HFF-Myc (cell line): Measurements from ENCODE around the gene EEA1.

Experiments used
- DNase-seq: peaks from one replicate; pipeline ENCODE4 v3.0.0-alpha.2; 2011; ENCODE audit warnings: low read depth; ENCODE audit errors: extremely low read depth
- H3K4me3 ChIP-seq: replicated peaks from 2 replicates; pipeline ENCODE4 v1.5.1; 2011; ENCODE audit warnings: low read depth, mild to moderate bottlenecking, control low read depth, low read length
- CTCF ChIP-seq: IDR thresholded peaks from 2 replicates; pipeline ENCODE4 v1.5.1; 2012; ENCODE audit warnings: mild to moderate bottlenecking, low read depth, low read length, control low read depth; ENCODE audit errors: missing control alignments

The EEA1 gene

GRCh38 chr12:92784797-92785562 is 144.1 kb downstream of the EEA1 start:
- peak; percentile 40 for TF ChIP-seq CTCF
- DNase-seq = peak; percentile 80
- H3K4me3 ChIP-seq = no peak overlapping the region

GRCh38 chr12:92784356-92784755 is 144.7 kb downstream of the EEA1 start:
- no peak for TF ChIP-seq CTCF
- DNase-seq = peak; percentile 59
- H3K4me3 ChIP-seq = no peak overlapping the region

GRCh38 chr12:92779902-92780301 is 149.2 kb downstream of the EEA1 start:
- TF ChIP-seq CTCF = no peak
- no peak overlapping the region for H3K4me3 ChIP-seq
- no peak for DNase-seq

GRCh38 chr12:92778525-92778924 is 150.6 kb downstream of the EEA1 start:
- no peak for DNase-seq
- TF ChIP-seq CTCF = no peak

GRCh38 chr12:92775416-92775815 is 153.7 kb downstream of the EEA1 start:
- no peak for TF ChIP-seq CTCF
- H3K4me3 ChIP-seq = no peak overlapping the region
- no peak for DNase-seq

More at GRCh38 chr12:92778525-92778924, 150.6 kb downstream of the EEA1 start:
- no peak overlapping the region for H3K4me3 ChIP-seq

- DNase-seq = no peak
- H3K4me3 ChIP-seq = no peak overlapping the region
- TF ChIP-seq CTCF = no peak
These were observed 158.1 kb downstream of the EEA1 start for GRCh38 chr12:92771001-92771400.
